HepG2 (cell line): Measurements from ENCODE around the gene IQCE. TPM values are rescaled to one million over a fixed set of nuclear protein-coding genes. Genes with fewer than 3 reads are reported as not detected.

Experiments
- CBX5 ChIP-seq: sonication (generic); formaldehyde crosslinking; IDR thresholded peaks from 2 replicates; pipeline ENCODE4 v1.4.0; 2020; ENCODE audit warnings: missing genetic modification reagents, borderline replicate concordance
- CEBPB ChIP-seq: IDR thresholded peaks from 2 replicates; pipeline ENCODE4 v1.6.1; 2011; ENCODE audit warnings: low read depth, low read length, improper control_type of control experiment, borderline replicate concordance
- CTCF ChIP-seq: sonication (generic); formaldehyde crosslinking; IDR thresholded peaks from 2 replicates; pipeline ENCODE4 v1.5.0; 2020; ENCODE audit warnings: mild to moderate bottlenecking, missing genetic modification reagents, moderate library complexity
- E2F2 ChIP-seq: sonication (generic); formaldehyde crosslinking; IDR thresholded peaks from 2 replicates; pipeline ENCODE4 v1.4.0; 2020; ENCODE audit warnings: missing genetic modification reagents, borderline replicate concordance
- EED ChIP-seq: sonication (generic); formaldehyde crosslinking; IDR thresholded peaks from 2 replicates; pipeline ENCODE4 v1.5.0; 2020; ENCODE audit warnings: mild to moderate bottlenecking, missing genetic modification reagents
- FOXP4 ChIP-seq: sonication (generic); formaldehyde crosslinking; IDR thresholded peaks from 2 replicates; pipeline ENCODE4 v1.4.0; 2020; ENCODE audit warnings: missing genetic modification reagents
- HDAC1 ChIP-seq: sonication (generic); formaldehyde crosslinking; IDR thresholded peaks from 2 replicates; pipeline ENCODE4 v1.5.1; 2020; ENCODE audit warnings: mild to moderate bottlenecking, missing genetic modification reagents
- HOXA3 ChIP-seq: sonication (generic); formaldehyde crosslinking; IDR thresholded peaks from 2 replicates; pipeline ENCODE4 v1.5.0; 2020; ENCODE audit warnings: missing genetic modification reagents
- NFATC3 ChIP-seq: sonication (generic); formaldehyde crosslinking; IDR thresholded peaks from 2 replicates; pipeline ENCODE4 v1.5.1; 2020; ENCODE audit warnings: mild to moderate bottlenecking, missing genetic modification reagents
- PHF5A ChIP-seq: IDR thresholded peaks from one replicate; pipeline ENCODE4 v1.6.1; 2018; ENCODE audit warnings: low read depth, missing genetic modification reagents; ENCODE audit not compliant: unreplicated experiment
- RELA ChIP-seq: sonication (generic); formaldehyde crosslinking; IDR thresholded peaks from 2 replicates; pipeline ENCODE4 v1.4.0; 2020; ENCODE audit warnings: missing genetic modification reagents
- SMAD1 ChIP-seq: sonication (generic); formaldehyde crosslinking; IDR thresholded peaks from 2 replicates; pipeline ENCODE4 v1.4.0; 2020; ENCODE audit warnings: missing genetic modification reagents, low read depth, mild to moderate bottlenecking, borderline replicate concordance
- YEATS4 ChIP-seq: sonication (generic); formaldehyde crosslinking; IDR thresholded peaks from 2 replicates; pipeline ENCODE4 v1.4.0; 2020; ENCODE audit warnings: missing genetic modification reagents, borderline replicate concordance
- ZKSCAN5 ChIP-seq: sonication (generic); formaldehyde crosslinking; IDR thresholded peaks from 2 replicates; pipeline ENCODE4 v1.5.1; 2020; ENCODE audit warnings: mild to moderate bottlenecking, missing genetic modification reagents
- ZMYM3 ChIP-seq: sonication (generic); formaldehyde crosslinking; IDR thresholded peaks from 2 replicates; pipeline ENCODE4 v1.5.1; 2020; ENCODE audit warnings: mild to moderate bottlenecking, missing genetic modification reagents
- ZNF256 ChIP-seq: sonication (generic); formaldehyde crosslinking; conservative IDR thresholded peaks from 2 replicates; pipeline ENCODE4 v1.4.0; 2020; ENCODE audit warnings: missing genetic modification reagents
- ZNF33B ChIP-seq: sonication (generic); formaldehyde crosslinking; IDR thresholded peaks from 2 replicates; pipeline ENCODE4 v1.5.1; 2020; ENCODE audit warnings: mild to moderate bottlenecking, missing genetic modification reagents
- ZNF431 ChIP-seq: sonication (generic); formaldehyde crosslinking; IDR thresholded peaks from 2 replicates; pipeline ENCODE4 v1.9.0; 2022; ENCODE audit warnings: missing genetic modification reagents, low read depth, mild to moderate bottlenecking, borderline replicate concordance
- ZNF432 ChIP-seq: sonication (generic); formaldehyde crosslinking; IDR thresholded peaks from 2 replicates; pipeline ENCODE4 v1.5.0; 2020; ENCODE audit warnings: missing genetic modification reagents, mild to moderate bottlenecking, borderline replicate concordance
- ZNF501 ChIP-seq: sonication (generic); formaldehyde crosslinking; IDR thresholded peaks from 2 replicates; pipeline ENCODE4 v1.5.1; 2020; ENCODE audit warnings: mild to moderate bottlenecking, moderate library complexity, missing genetic modification reagents
- ZNF639 ChIP-seq: conservative IDR thresholded peaks from 2 replicates; pipeline ENCODE4 v1.6.1; 2018; ENCODE audit warnings: missing genetic modification reagents
- ZNF724P ChIP-seq: sonication (generic); formaldehyde crosslinking; IDR thresholded peaks from 2 replicates; pipeline ENCODE4 v1.8.0; 2022; ENCODE audit warnings: missing genetic modification reagents, borderline replicate concordance
- ZNF737 ChIP-seq: sonication (generic); formaldehyde crosslinking; IDR thresholded peaks from 2 replicates; pipeline ENCODE4 v1.5.0; 2020; ENCODE audit warnings: missing genetic modification reagents, mild to moderate bottlenecking, borderline replicate concordance
- ZNF780A ChIP-seq: sonication (generic); formaldehyde crosslinking; IDR thresholded peaks from 2 replicates; pipeline ENCODE4 v1.8.0; 2022; ENCODE audit warnings: mild to moderate bottlenecking, missing genetic modification reagents, moderate library complexity
- ZNF883 ChIP-seq: sonication (generic); formaldehyde crosslinking; IDR thresholded peaks from 2 replicates; pipeline ENCODE4 v1.5.1; 2020; ENCODE audit warnings: mild to moderate bottlenecking, missing genetic modification reagents; ENCODE audit errors: not compliant biosample characterization
- polyA plus RNA-seq, 8 experiments: library from polyadenylated mRNA; depleted of rRNA in 3 of 8; stranded (reverse) in 7 of 8; unstranded in 1 of 8; fragments of >200 nt; fragmentation: Illumina TruSeq in 4 of 8; extraction: Trizol in 4 of 8; gene quantifications; 2 replicates each; pipeline versions ENCODE4 v1.2.1 to v1.2.3, GENCODE V29; 2011 to 2016; ENCODE audit warnings: low read depth in 4 of 8, missing spikeins in 1 of 8, mixed read lengths in 1 of 8; ENCODE audit not compliant: insufficient read depth in 1 of 8
- total RNA-seq, 5 experiments: library from RNA; depleted of rRNA; stranded (reverse); fragments of >200 nt; fragmentation: Illumina TruSeq; extraction: Trizol; gene quantifications; 2 replicates each; pipeline ENCODE4 v1.2.3, GENCODE V29; 2016; ENCODE audit warnings: low read depth in 1 of 5

The IQCE gene
- total and polyA plus RNA-seq, 2 of the 13 experiments (the other 11 are each of a cell fraction or from before 2014, with no cell fraction given), result 1.5 to 2.5 TPM

GRCh38 chr7:2628130-2628482 lies 69.3 kb downstream of the IQCE start (continued):
- TF ChIP-seq ZNF639 (CRISPR knock-in tag) (no peak), EED (no peak), HOXA3 (CRISPR knock-in tag) (peak; percentile 55; the same call in 1 of the 2 replicates), CTCF (CRISPR knock-in tag) (no peak), HDAC1 (CRISPR knock-in tag) (peak; percentile 50; the same call in 1 of the 2 replicates), ZNF737 (CRISPR knock-in tag) (no peak), ZNF883 (CRISPR knock-in tag) (no peak), E2F2 (CRISPR knock-in tag) (no peak), ZNF33B (CRISPR knock-in tag) (no peak), PHF5A (CRISPR knock-in tag) (no peak), FOXP4 (peak; percentile 47; the same call in 1 of the 2 replicates), NFATC3 (CRISPR knock-in tag) (no peak), ZNF432 (CRISPR knock-in tag) (no peak), SMAD1 (CRISPR knock-in tag) (no peak), ZNF501 (no peak), CBX5 (no peak), ZNF780A (CRISPR knock-in tag) (no peak), ZNF256 (CRISPR knock-in tag) (no peak), RELA (CRISPR knock-in tag) (no peak), ZNF724P (CRISPR knock-in tag) (no peak), CEBPB (no peak), ZNF431 (CRISPR knock-in tag) (no peak), ZKSCAN5 (CRISPR knock-in tag) (no peak), YEATS4 (CRISPR knock-in tag) (peak; percentile 41; the same call in 1 of the 2 replicates), ZMYM3 (CRISPR knock-in tag) (no peak)
